Keratinocyte (primary cell): ENCODE data around the gene PSG5. TPM values are rescaled to one million over a fixed set of nuclear protein-coding genes. Genes with fewer than 3 reads are reported as not detected.
A peak's percentile ranks its signal among the peaks of the same experiment; 100 is the strongest.
"Not testable (repeated sequence)": the region's sequence is repeated elsewhere in the genome, so short reads cannot be mapped to it uniquely, and the experiment has no call there.

Experiments used
- DNase-seq: peaks from one replicate; pipeline ENCODE4 v3.0.0-alpha.2; 2011; ENCODE audit warnings: low read depth, missing footprints, low spot score
- FAIRE-seq: peaks from 2 replicates; lab custom pipeline; 2011; peaks lifted over from hg19 to GRCh38; lab: Jason Lieb, UNC
- H2AFZ ChIP-seq: 2 replicates; pipeline ENCODE4 v1.6.0; 2012; ENCODE audit warnings: low read length, control low read depth, inconsistent platforms; ENCODE audit not compliant: control insufficient read depth
- H3K27ac ChIP-seq: 2 replicates; pipeline ENCODE4 v1.5.1; 2011; ENCODE audit warnings: low read length; ENCODE audit not compliant: control insufficient read depth, insufficient read depth
- H3K27me3 ChIP-seq: 3 replicates; pipeline ENCODE4 v1.6.0; 2011; ENCODE audit warnings: low read length; ENCODE audit not compliant: control insufficient read depth, insufficient read depth; ENCODE audit errors: extremely low read depth
- H3K36me3 ChIP-seq, 2 experiments: 2 replicates in 1 of 2; 3 replicates in 1 of 2; pipeline ENCODE4 v1.5.1; 2011; ENCODE audit warnings: low read length in 2 of 2, mild to moderate bottlenecking in 1 of 2; ENCODE audit not compliant: control insufficient read depth in 2 of 2, insufficient read depth in 2 of 2; ENCODE audit errors: extremely low read depth in 1 of 2
- H3K4me1 ChIP-seq: 3 replicates; pipeline ENCODE4 v1.5.1; 2011; ENCODE audit warnings: low read length; ENCODE audit not compliant: control insufficient read depth, insufficient read depth; ENCODE audit errors: extremely low read depth
- H3K4me2 ChIP-seq: 3 replicates; pipeline ENCODE4 v1.6.0; 2011; ENCODE audit warnings: low read depth, low read length; ENCODE audit not compliant: control insufficient read depth, insufficient read depth; ENCODE audit errors: extremely low read depth
- H3K4me3 ChIP-seq, 3 experiments: fragments of 200-600 bp in 1 of 3; sonication (generic) in 1 of 3; 2 replicates in 2 of 3; 3 replicates in 1 of 3; pipeline ENCODE4 v1.5.1; 2011 to 2016; ENCODE audit warnings: low read length in 3 of 3, mild to moderate bottlenecking in 3 of 3, control low read depth in 2 of 3, inconsistent platforms in 1 of 3, low read depth in 1 of 3, mixed read lengths in 1 of 3, mixed run types in 1 of 3, moderate library complexity in 1 of 3; ENCODE audit not compliant: control insufficient read depth in 2 of 3, insufficient read depth in 2 of 3; ENCODE audit errors: extremely low read depth in 1 of 3
- H3K79me2 ChIP-seq: 2 replicates; pipeline ENCODE4 v1.6.0; 2012; ENCODE audit warnings: low read length; ENCODE audit not compliant: control insufficient read depth, insufficient read depth
- H3K9ac ChIP-seq: 3 replicates; pipeline ENCODE4 v1.6.0; 2011; ENCODE audit warnings: low read length; ENCODE audit not compliant: control insufficient read depth, insufficient read depth; ENCODE audit errors: extremely low read depth
- H3K9me1 ChIP-seq: 3 replicates; pipeline ENCODE4 v1.6.0; 2011; ENCODE audit warnings: low read length; ENCODE audit not compliant: control insufficient read depth, insufficient read depth; ENCODE audit errors: extremely low read depth
- H3K9me3 ChIP-seq: 2 replicates; pipeline ENCODE4 v1.5.1; 2012; ENCODE audit warnings: low read depth, low read length; ENCODE audit not compliant: control insufficient read depth
- H4K20me1 ChIP-seq: 3 replicates; pipeline ENCODE4 v1.6.0; 2011; ENCODE audit warnings: low read length; ENCODE audit not compliant: control insufficient read depth, insufficient read depth; ENCODE audit errors: extremely low read depth
- CTCF ChIP-seq, 3 experiments: IDR thresholded peaks in 1 of 3; conservative IDR thresholded peaks in 1 of 3; optimal IDR thresholded peaks in 1 of 3; 2 replicates in 2 of 3; 3 replicates in 1 of 3; pipeline versions ENCODE3 to v1.5.1; 2011; ENCODE audit warnings: low read length in 3 of 3, mild to moderate bottlenecking in 3 of 3, moderate library complexity in 2 of 3, control low read depth in 1 of 3, inconsistent platforms in 1 of 3; ENCODE audit not compliant: insufficient read depth in 2 of 3; ENCODE audit errors: extremely low read depth in 1 of 3
- dilution Hi-C: fragments of 300-500 bp; cut with MboI; formaldehyde crosslinking; loops from one replicate; pipeline ENCODE4 v1.7.0; 2020; ENCODE audit warnings: low sequenced_read_pairs; ENCODE audit not compliant: extremely low pct_ligation_motif_present
- polyA plus RNA-seq, 5 experiments: library from polyadenylated mRNA; depleted of rRNA in 3 of 5; stranded (reverse) in 3 of 5; stranded (forward) in 1 of 5; unstranded in 1 of 5; fragments of >200 nt; gene quantifications; 1 replicate in 1 of 5; 2 replicates in 3 of 5; 3 replicates in 1 of 5; pipeline versions ENCODE4 v1.2.1 to v1.2.3, GENCODE V29; 2011 to 2012; ENCODE audit warnings: missing spikeins in 2 of 5, low read depth in 1 of 5, low replicate concordance in 1 of 5

PSG5 gene
- polyA plus RNA-seq, 1 donor (not counting 4 experiments of a cell fraction or from before 2014, with no cell fraction given) = 5.2 TPM

- H3K27ac ChIP-seq, H3K36me3 ChIP-seq, H3K79me2 ChIP-seq, dilution Hi-C loops, DNase-seq, H3K27me3 ChIP-seq, H3K4me3 ChIP-seq, FAIRE-seq, H3K9me3 ChIP-seq, H4K20me1 ChIP-seq, H3K4me1 ChIP-seq, H3K9ac ChIP-seq, H3K4me2 ChIP-seq, H3K9me1 ChIP-seq, H2AFZ ChIP-seq: not testable (repeated sequence)
Measured at GRCh38 chr19:43192381-43193155, 6.2 kb upstream of the PSG5 start.

- H3K4me2 ChIP-seq, H3K36me3 ChIP-seq, H3K27ac ChIP-seq, H3K4me1 ChIP-seq, dilution Hi-C loops, H3K9me3 ChIP-seq, H3K9ac ChIP-seq, H4K20me1 ChIP-seq, H3K79me2 ChIP-seq, H2AFZ ChIP-seq, H3K4me3 ChIP-seq, FAIRE-seq, DNase-seq, H3K9me1 ChIP-seq, H3K27me3 ChIP-seq: not testable (repeated sequence)
- peak; percentile 45 to 72 (median 47) for TF ChIP-seq CTCF (optimal IDR thresholded peaks at IDR 0.05 in 1 of 3, IDR thresholded peaks at IDR 0.05 in 1 of 3, conservative IDR thresholded peaks at IDR 0.05 in 1 of 3; ENCODE audit: extremely low read depth in 1 of 3, insufficient read depth in 2 of 3, low read length in 3 of 3)
Measured at GRCh38 chr19:43188092-43188491, 1.8 kb upstream of the PSG5 start.

GRCh38 chr19:43181869-43182771 lies 4.2 kb downstream of the PSG5 start:
- H3K9me1 ChIP-seq, H3K27me3 ChIP-seq, dilution Hi-C loops, H3K79me2 ChIP-seq, H3K9me3 ChIP-seq, H4K20me1 ChIP-seq, H2AFZ ChIP-seq, H3K36me3 ChIP-seq: not testable (repeated sequence)
- DNase-seq = peak; percentile 69
- H3K27ac ChIP-seq = peak overlapping the region; percentile 96
- peak; percentile 92 for FAIRE-seq
- H3K4me3 ChIP-seq = peak overlapping the region in 1 of 3 experiments; percentile 31
- H3K9ac ChIP-seq = peak overlapping the region; percentile 73
- peaks cover 26% of the 10 kb centered on the region for H3K4me1 ChIP-seq
- peak overlapping the region; percentile 79 for H3K4me2 ChIP-seq
